ENCODE measurements around the gene ABCC6.
"Not testable (repeated sequence)": the region's sequence is repeated elsewhere in the genome, so short reads cannot be mapped to it uniquely, and the experiment has no call there.

Gene ABCC6

GRCh38 chr16:16197331-16197730 lies 26.0 kb downstream of the ABCC6 start:
- DNase-seq (ENCODE audit: extremely low spot score, insufficient read length, low read depth) (no peak), FAIRE-seq (no peak)

GRCh38 chr16:16196099-16196498 lies 27.2 kb downstream of the ABCC6 start:
- FAIRE-seq = no peak
- no peak for DNase-seq (ENCODE audit: extremely low spot score, insufficient read length, low read depth)

GRCh38 chr16:16191493-16192167 lies 31.7 kb downstream of the ABCC6 start:
- no peak for FAIRE-seq
- DNase-seq (ENCODE audit: extremely low spot score, insufficient read length, low read depth) = no peak

GRCh38 chr16:16190966-16191365 lies 32.3 kb downstream of the ABCC6 start:
- not testable (repeated sequence) for FAIRE-seq; DNase-seq (ENCODE audit: extremely low spot score, insufficient read length, low read depth)

- FAIRE-seq = no peak
- no peak for DNase-seq (ENCODE audit: extremely low spot score, insufficient read length, low read depth)
Observed at GRCh38 chr16:16190546-16190945, 32.7 kb downstream of the ABCC6 start.

- FAIRE-seq = no peak
- no peak for DNase-seq (ENCODE audit: extremely low spot score, insufficient read length, low read depth)
Observed at GRCh38 chr16:16189842-16190241, 33.5 kb downstream of the ABCC6 start.

GRCh38 chr16:16188827-16189226 lies 34.5 kb downstream of the ABCC6 start:
- FAIRE-seq = no peak
- DNase-seq (ENCODE audit: extremely low spot score, insufficient read length, low read depth) = no peak

GRCh38 chr16:16186820-16187219 lies 36.5 kb downstream of the ABCC6 start:
- no peak for FAIRE-seq
- DNase-seq (ENCODE audit: extremely low spot score, insufficient read length, low read depth) = no peak

GRCh38 chr16:16185095-16185494 lies 38.2 kb downstream of the ABCC6 start:
- DNase-seq (ENCODE audit: extremely low spot score, insufficient read length, low read depth) = no peak
- no peak for FAIRE-seq

- DNase-seq (ENCODE audit: extremely low spot score, insufficient read length, low read depth) (no peak), FAIRE-seq (no peak)
Observed at GRCh38 chr16:16184594-16184993, 38.7 kb downstream of the ABCC6 start.

- DNase-seq (ENCODE audit: extremely low spot score, insufficient read length, low read depth) (no peak), FAIRE-seq (no peak)
Observed at GRCh38 chr16:16183562-16183961, 39.7 kb downstream of the ABCC6 start.

GRCh38 chr16:16182918-16183317 lies 40.4 kb downstream of the ABCC6 start:
- no peak for DNase-seq (ENCODE audit: extremely low spot score, insufficient read length, low read depth)
- no peak for FAIRE-seq

GRCh38 chr16:16181748-16182147 lies 41.5 kb downstream of the ABCC6 start:
- not testable (repeated sequence) for DNase-seq (ENCODE audit: extremely low spot score, insufficient read length, low read depth); FAIRE-seq

- FAIRE-seq (no peak), DNase-seq (ENCODE audit: extremely low spot score, insufficient read length, low read depth) (no peak)
Observed at GRCh38 chr16:16178455-16179162, 44.7 kb downstream of the ABCC6 start.

GRCh38 chr16:16176328-16176727 lies 47.0 kb downstream of the ABCC6 start:
- no peak for FAIRE-seq
- no peak for DNase-seq (ENCODE audit: extremely low spot score, insufficient read length, low read depth)

- FAIRE-seq (no peak), DNase-seq (ENCODE audit: extremely low spot score, insufficient read length, low read depth) (no peak)
Observed at GRCh38 chr16:16175296-16175695, 48.0 kb downstream of the ABCC6 start.

GRCh38 chr16:16172991-16173390 lies 50.3 kb downstream of the ABCC6 start:
- FAIRE-seq (no peak), DNase-seq (ENCODE audit: extremely low spot score, insufficient read length, low read depth) (no peak)

GRCh38 chr16:16171332-16171919 lies 51.9 kb downstream of the ABCC6 start:
- no peak for FAIRE-seq
- no peak for DNase-seq (ENCODE audit: extremely low spot score, insufficient read length, low read depth)

- no peak for FAIRE-seq
- DNase-seq (ENCODE audit: extremely low spot score, insufficient read length, low read depth) = no peak
Observed at GRCh38 chr16:16169615-16170014, 53.7 kb downstream of the ABCC6 start.

GRCh38 chr16:16168431-16168830 lies 54.9 kb downstream of the ABCC6 start:
- DNase-seq (ENCODE audit: extremely low spot score, insufficient read length, low read depth) (no peak), FAIRE-seq (no peak)

GRCh38 chr16:16167927-16168326 lies 55.4 kb downstream of the ABCC6 start:
- DNase-seq (ENCODE audit: extremely low spot score, insufficient read length, low read depth) = no peak
- no peak for FAIRE-seq
